Lung (tissue), 16 donors: Measurements from ENCODE around the gene EXOC1L. TPM values are rescaled to one million over a fixed set of nuclear protein-coding genes. Genes with fewer than 3 reads are reported as not detected.

Experiments
- ATAC-seq: fragments of 200-7000 bp; cut with Tn5 transposase; one replicate; pipeline ENCODE4 v1.9.1; 2020; ENCODE audit warnings: moderate number of reproducible peaks; ENCODE audit not compliant: insufficient read depth, low FRiP score
- DNase-seq, 3 donors: peaks; one replicate each; pipeline ENCODE4 v3.0.0-alpha.2; 2013 to 2017
- H3K27ac ChIP-seq, 2 donors: one replicate each; pipeline ENCODE4 v1.5.1; 2013; ENCODE audit warnings: mild to moderate bottlenecking in 2 of 2, moderate library complexity in 2 of 2, control low read depth in 1 of 2, inconsistent platforms in 1 of 2, low read depth in 1 of 2, low read length in 1 of 2
- H3K27me3 ChIP-seq, 3 donors: one replicate each; pipeline ENCODE4 v1.5.1; 2013; ENCODE audit warnings: low read length in 2 of 3; ENCODE audit not compliant: control insufficient read depth in 3 of 3, insufficient read depth in 3 of 3
- H3K36me3 ChIP-seq, 4 donors: one replicate each; pipeline ENCODE4 v1.5.1; 2013; ENCODE audit warnings: low read length in 4 of 4, mild to moderate bottlenecking in 1 of 4, moderate library complexity in 1 of 4; ENCODE audit not compliant: control insufficient read depth in 4 of 4, insufficient read depth in 4 of 4
- H3K4me1 ChIP-seq, 5 donors: one replicate each; pipeline ENCODE4 v1.5.1; 2013; ENCODE audit warnings: low read length in 5 of 5, mild to moderate bottlenecking in 2 of 5, moderate library complexity in 1 of 5; ENCODE audit not compliant: control insufficient read depth in 5 of 5, insufficient read depth in 5 of 5
- H3K4me3 ChIP-seq: one replicate; pipeline ENCODE4 v1.5.1; 2013; ENCODE audit warnings: mild to moderate bottlenecking, control low read depth, moderate library complexity
- H3K9ac ChIP-seq, 2 donors: one replicate each; pipeline ENCODE4 v1.5.1; 2013; ENCODE audit warnings: low read length in 2 of 2, control low read depth in 1 of 2; ENCODE audit not compliant: insufficient read depth in 1 of 2
- H3K9me3 ChIP-seq, 4 donors: one replicate each; pipeline ENCODE4 v1.5.1; 2013; ENCODE audit warnings: low read length in 3 of 4, mild to moderate bottlenecking in 1 of 4, moderate library complexity in 1 of 4; ENCODE audit not compliant: control insufficient read depth in 4 of 4, insufficient read depth in 3 of 4
- CTCF ChIP-seq: IDR thresholded peaks from 2 replicates; pipeline ENCODE4 v1.5.1; 2012; ENCODE audit warnings: mild to moderate bottlenecking; ENCODE audit errors: control extremely low read depth, extremely low read depth
- WGBS, 2 donors: extraction: QIAGEN DNeasy Blood & Tissue Kit; methylation state at CpG; one replicate each; pipeline ENCODE4 v1.1.7; 2013; 5-methylcytosine and 5-hydroxymethylcytosine counted together
- long read RNA-seq, 5 donors: transcript quantifications; one replicate each; lab custom pipeline, GENCODE V29; 2026
- polyA plus RNA-seq, 2 donors: library from polyadenylated mRNA; stranded (reverse); fragments of 200-250 nt; gene quantifications; one replicate each; pipeline ENCODE4 v1.2.1, GENCODE V29; 2013
- total RNA-seq, 2 donors: library from RNA; depleted of rRNA in 1 of 2; stranded (reverse); fragments of >200 nt in 1 of 2; gene quantifications; one replicate each; pipeline ENCODE4 v1.2.1, GENCODE V29; 2014 to 2021
- donor health status: control.
- donor health status: control.
- donor health status: Bipolar disorder and iron deficiency.
- donor health status: healthy.
- donor health status: DM: yes; HTN: yes; CAD: no.

Gene EXOC1L, protein sequence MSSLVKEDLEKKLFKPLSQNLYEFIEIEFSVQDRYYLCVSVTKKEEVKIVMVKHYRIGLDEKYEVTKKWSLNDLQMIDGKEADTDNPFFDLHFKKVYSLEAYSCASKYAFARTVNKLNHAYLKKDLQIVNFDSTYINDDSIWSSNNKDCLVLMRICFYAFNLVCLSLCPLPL
- total RNA-seq (not detected), polyA plus RNA-seq (not detected)
- long read RNA-seq, donor 1: 0 reads
- long read RNA-seq, donor 2: 0 reads
- long read RNA-seq, donor 3: 0 reads
- long read RNA-seq, donor 4: 0 reads
- long read RNA-seq, donor 5: 0 reads

GRCh38 chr4:55819634-55820033 lies at the start of gene EXOC1L:
EXOC1L (plus strand) TSS chr4:55819790; CDS start chr4:55820027, 237 bp downstream.
- Histone ChIP-seq H3K4me1 (peaks cover 0 to 4% (median 0%) of the 10 kb centered on the region in 5 donors), H3K36me3 (no peaks in the 10 kb centered on the region), H3K4me3 (no peak within 1 kb of the TSS), H3K27me3 (no peaks in the 10 kb centered on the region), H3K27ac (no peak within 1 kb of the TSS), H3K9me3 (no peaks in the 10 kb centered on the region), H3K9ac (peak within 1 kb of the TSS in 1 of 2 donors; percentile 79)
- DNase-seq (peak; percentile 59 to 68 (median 67)), ATAC-seq (no peak)
- 5 to 11% methylated on average over 13 of the region's 13 CpGs for WGBS, 2 donors
- TF ChIP-seq CTCF: no peak

DNA sequence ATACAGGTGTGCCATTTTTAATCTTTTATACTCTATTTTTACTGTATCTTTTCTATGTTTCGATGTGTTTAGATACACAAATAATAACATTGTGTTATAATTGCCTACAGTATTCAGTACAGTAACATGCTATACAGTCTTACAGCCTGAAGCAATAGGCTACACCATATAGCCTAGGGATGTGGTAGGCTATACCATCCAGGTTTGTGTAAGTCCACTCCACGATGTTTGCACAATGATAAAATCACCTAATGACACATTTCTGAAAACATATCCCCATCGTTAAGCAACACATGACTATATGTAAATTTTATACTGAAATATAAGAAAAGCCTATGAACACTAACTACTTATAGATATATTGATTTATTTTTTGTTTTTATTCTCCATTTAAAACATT lies 48.9 kb upstream of the EXOC1L start:
- Histone ChIP-seq H3K9me3 (no peaks in the 10 kb centered on the region), H3K27ac (no peak overlapping the region), H3K4me1 (no peaks in the 10 kb centered on the region), H3K9ac (no peak overlapping the region), H3K27me3 (no peaks in the 10 kb centered on the region), H3K36me3 (no peaks in the 10 kb centered on the region), H3K4me3 (no peak overlapping the region)
- 77 to 82% methylated on average over 3 of the region's 3 CpGs for WGBS, 2 donors
- DNase-seq (no peak), ATAC-seq (no peak)
- no peak for TF ChIP-seq CTCF

- Histone ChIP-seq H3K27me3 (no peaks in the 10 kb centered on the region), H3K27ac (no peak overlapping the region)
- WGBS, 2 donors: 94 to 100% methylated on average over 2 of the region's 2 CpGs
Measured at GRCh38 chr4:55781341-55781740, 38.2 kb upstream of the EXOC1L start.

More at GRCh38 chr4:55781341-55781740, 38.2 kb upstream of the EXOC1L start:
- TF ChIP-seq CTCF: no peak
- H3K4me3 ChIP-seq: no peak overlapping the region
- H3K4me1 ChIP-seq: no peaks in the 10 kb centered on the region
- H3K9me3 ChIP-seq: no peaks in the 10 kb centered on the region
- H3K36me3 ChIP-seq: no peaks in the 10 kb centered on the region
- DNase-seq: no peak
- ATAC-seq: no peak
- H3K9ac ChIP-seq: no peak overlapping the region
